Mesenchymal stem cell (in vitro differentiated cells and primary cell): ENCODE results near the gene CHST11.

Experiments
- DNase-seq: peaks from one replicate; pipeline ENCODE4 v3.0.0-alpha.2; 2013
- H2AFZ ChIP-seq: one replicate; pipeline ENCODE4 v1.6.1; 2013; ENCODE audit warnings: low read depth, mild to moderate bottlenecking, control low read depth, inconsistent platforms, low read length, moderate library complexity
- H2AK5ac ChIP-seq: 2 replicates; pipeline ENCODE4 v1.6.1; 2013; ENCODE audit warnings: low read length, moderate library complexity, mild to moderate bottlenecking, inconsistent platforms; ENCODE audit not compliant: severe bottlenecking
- H2BK120ac ChIP-seq: one replicate; pipeline ENCODE4 v1.6.1; 2013; ENCODE audit warnings: low read depth, mild to moderate bottlenecking, inconsistent platforms, low read length, moderate library complexity
- H2BK12ac ChIP-seq, 2 experiments: one replicate each; pipeline ENCODE4 v1.6.1; 2013; ENCODE audit warnings: inconsistent platforms in 2 of 2, low read length in 2 of 2, mild to moderate bottlenecking in 2 of 2, moderate library complexity in 2 of 2, control low read depth in 1 of 2
- H2BK15ac ChIP-seq: one replicate; pipeline ENCODE4 v1.6.1; 2013; ENCODE audit warnings: mild to moderate bottlenecking, low read depth, inconsistent platforms; ENCODE audit not compliant: poor library complexity, severe bottlenecking
- H2BK5ac ChIP-seq: 2 replicates; pipeline ENCODE4 v1.6.1; 2013; ENCODE audit warnings: low read depth, mild to moderate bottlenecking, low read length, control low read depth, inconsistent platforms; ENCODE audit not compliant: poor library complexity, severe bottlenecking
- H3K14ac ChIP-seq, 2 experiments: one replicate each; pipeline ENCODE4 v1.6.1; 2013; ENCODE audit warnings: inconsistent platforms in 2 of 2, low read length in 2 of 2, control low read depth in 1 of 2, mild to moderate bottlenecking in 1 of 2, moderate library complexity in 1 of 2
- H3K18ac ChIP-seq, 2 experiments: one replicate each; pipeline ENCODE4 v1.6.1; 2013; ENCODE audit warnings: inconsistent platforms in 2 of 2, low read length in 2 of 2, control low read depth in 1 of 2, low read depth in 1 of 2, mild to moderate bottlenecking in 1 of 2
- H3K23ac ChIP-seq, 2 experiments: one replicate each; pipeline ENCODE4 v1.6.1; 2013; ENCODE audit warnings: inconsistent platforms in 2 of 2, low read length in 2 of 2, mild to moderate bottlenecking in 2 of 2, moderate library complexity in 2 of 2, control low read depth in 1 of 2
- H3K27ac ChIP-seq: 2 replicates; pipeline ENCODE4 v1.5.1; 2013; ENCODE audit warnings: mild to moderate bottlenecking, moderate library complexity, low read length, control low read depth, inconsistent platforms; ENCODE audit not compliant: poor library complexity, severe bottlenecking
- H3K27me3 ChIP-seq, 2 experiments: 2 replicates each; pipeline versions ENCODE4 v1.6.1 to v1.7.0; 2013; ENCODE audit warnings: low read length in 2 of 2, mild to moderate bottlenecking in 2 of 2, moderate library complexity in 2 of 2, control low read depth in 1 of 2, inconsistent platforms in 1 of 2; ENCODE audit not compliant: control insufficient read depth in 1 of 2, insufficient read depth in 1 of 2
- H3K36me3 ChIP-seq, 2 experiments: 2 replicates each; pipeline versions ENCODE4 v1.6.1 to v1.7.0; 2013; ENCODE audit warnings: low read length in 2 of 2, control low read depth in 1 of 2, inconsistent platforms in 1 of 2, low read depth in 1 of 2, mild to moderate bottlenecking in 1 of 2; ENCODE audit not compliant: insufficient read depth in 2 of 2, control insufficient read depth in 1 of 2
- H3K4ac ChIP-seq, 2 experiments: one replicate each; pipeline ENCODE4 v1.6.1; 2013; ENCODE audit warnings: inconsistent platforms in 2 of 2, low read length in 2 of 2, mild to moderate bottlenecking in 2 of 2, moderate library complexity in 2 of 2, control low read depth in 1 of 2, low read depth in 1 of 2
- H3K4me1 ChIP-seq: 2 replicates; pipeline ENCODE4 v1.6.1; 2013; ENCODE audit warnings: low read depth, low read length, control low read depth; ENCODE audit not compliant: control insufficient read depth, insufficient read depth
- H3K4me2 ChIP-seq: 2 replicates; pipeline ENCODE4 v1.6.1; 2013; ENCODE audit warnings: low read length, mild to moderate bottlenecking, inconsistent platforms; ENCODE audit not compliant: poor library complexity, severe bottlenecking
- H3K4me3 ChIP-seq, 2 experiments: 2 replicates each; pipeline versions ENCODE4 v1.5.1 to v1.7.0; 2013; ENCODE audit warnings: low read length in 2 of 2, mild to moderate bottlenecking in 2 of 2, control low read depth in 1 of 2, low read depth in 1 of 2; ENCODE audit not compliant: insufficient read depth in 1 of 2
- H3K79me1 ChIP-seq: replicated peaks from 2 replicates; pipeline ENCODE4 v1.6.1; 2013; ENCODE audit warnings: mild to moderate bottlenecking, control low read depth, low read length, inconsistent platforms; ENCODE audit not compliant: poor library complexity, severe bottlenecking
- H3K9ac ChIP-seq: 2 replicates; pipeline ENCODE4 v1.7.0; 2013; ENCODE audit warnings: mild to moderate bottlenecking, low read length, moderate library complexity
- H3K9me3 ChIP-seq: 2 replicates; pipeline ENCODE4 v1.7.0; 2013; ENCODE audit warnings: mild to moderate bottlenecking, low read length; ENCODE audit not compliant: control insufficient read depth
- H4K8ac ChIP-seq: one replicate; pipeline ENCODE4 v1.6.1; 2013; ENCODE audit warnings: inconsistent platforms, mild to moderate bottlenecking, low read length, moderate library complexity
- H4K91ac ChIP-seq: one replicate; pipeline ENCODE4 v1.6.1; 2013; ENCODE audit warnings: mild to moderate bottlenecking, low read length, inconsistent platforms
- WGBS: methylation state at CpG from one replicate; pipeline ENCODE4 v1.1.7; 2013; ENCODE audit warnings: mixed read lengths; 5-methylcytosine and 5-hydroxymethylcytosine counted together

Gene CHST11

DNA sequence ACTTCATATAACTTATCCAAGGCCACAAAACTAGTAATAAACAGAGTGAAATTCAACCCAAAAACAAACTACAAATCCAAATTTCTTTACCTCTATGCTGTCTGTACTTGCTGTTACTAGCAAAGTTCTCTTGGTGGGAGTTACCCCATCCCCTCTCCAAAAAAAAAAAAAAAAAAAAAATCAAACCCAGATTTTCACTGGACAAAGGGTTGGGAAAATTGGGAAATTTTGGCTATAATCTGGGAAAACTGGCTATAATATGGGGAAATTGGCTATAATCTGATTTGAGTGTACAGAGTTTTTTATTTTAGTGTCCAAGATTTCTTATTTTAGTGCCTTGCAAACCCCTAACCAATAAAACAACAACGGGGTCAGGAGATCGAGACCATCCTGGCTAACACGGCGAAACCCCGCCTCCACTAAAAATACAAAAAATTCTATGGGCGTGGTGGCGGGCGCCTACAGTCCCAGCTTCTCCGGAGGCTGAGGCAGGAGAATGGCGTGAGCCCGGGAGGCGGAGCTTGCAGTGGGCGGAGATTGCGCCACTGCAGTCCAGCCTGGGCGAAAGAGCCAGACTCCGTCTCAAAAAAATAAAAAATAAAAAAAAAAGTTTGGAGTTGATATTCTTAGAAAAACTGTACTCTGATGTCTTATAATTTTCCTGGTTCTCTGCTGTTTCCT lies 148.4 kb downstream of the CHST11 start:
- no peak overlapping the region for H4K8ac ChIP-seq
- H3K4me3 ChIP-seq: peak overlapping the region in 1 of 2 experiments; percentile 66
- no peak overlapping the region for H3K14ac ChIP-seq
- H2AK5ac ChIP-seq: no peak overlapping the region
- H3K4ac ChIP-seq: no peak overlapping the region
- no peak overlapping the region for H3K23ac ChIP-seq
- H2BK15ac ChIP-seq: no peak overlapping the region
- peak; percentile 68 for DNase-seq
- H2AFZ ChIP-seq: peak overlapping the region; percentile 39
- peaks cover 11% of the 10 kb centered on the region for H3K4me1 ChIP-seq
- H3K27me3 ChIP-seq: peaks cover 0 to 7% of the 10 kb centered on the region in 2 experiments
- 40% methylated on average over 12 of the region's 16 CpGs for WGBS
- no peak overlapping the region for H4K91ac ChIP-seq
- no peak overlapping the region for H2BK120ac ChIP-seq
- no peaks in the 10 kb centered on the region for H3K9me3 ChIP-seq
- no peaks in the 10 kb centered on the region for H3K79me1 ChIP-seq
- no peak overlapping the region for H2BK12ac ChIP-seq
- H3K4me2 ChIP-seq: no peak overlapping the region
- H3K36me3 ChIP-seq: no peaks in the 10 kb centered on the region
- no peak overlapping the region for H3K27ac ChIP-seq
- peak overlapping the region in 1 of 2 experiments; percentile 98 for H3K18ac ChIP-seq
- H3K9ac ChIP-seq: peak overlapping the region; percentile 84
- H2BK5ac ChIP-seq: no peak overlapping the region

DNA sequence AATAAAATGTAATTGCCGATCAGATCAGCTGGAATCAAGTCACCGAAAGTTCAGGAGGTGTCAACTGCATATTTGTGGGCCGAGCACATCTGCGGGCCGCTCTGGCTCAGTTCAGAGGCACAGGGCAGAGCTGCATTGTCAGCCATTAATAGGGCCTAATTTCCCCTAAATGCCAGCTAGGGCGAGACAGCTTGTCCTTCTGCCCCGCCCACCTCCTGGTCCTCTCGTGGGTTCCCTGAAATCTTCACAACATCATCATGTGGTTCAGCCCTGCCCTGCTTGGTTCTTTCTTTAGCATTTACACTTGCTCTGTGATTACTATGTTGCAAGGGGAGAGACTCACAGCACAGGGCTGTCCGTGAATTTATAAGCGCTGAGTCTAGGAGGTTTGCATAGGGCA lies 148.9 kb downstream of the CHST11 start:
- 44% methylated on average over 10 of the region's 10 CpGs for WGBS
- peak overlapping the region in 1 of 2 experiments; percentile 95 for H3K14ac ChIP-seq
- no peak overlapping the region for H3K23ac ChIP-seq
- peak overlapping the region; percentile 87 for H4K8ac ChIP-seq
- peak overlapping the region; percentile 80 to 100 for H2BK12ac ChIP-seq
- H3K9ac ChIP-seq: peak overlapping the region; percentile 84
- no peak overlapping the region for H3K27ac ChIP-seq
- H2BK5ac ChIP-seq: no peak overlapping the region
- peaks cover 11% of the 10 kb centered on the region for H3K4me1 ChIP-seq
- peak overlapping the region in 1 of 2 experiments; percentile 36 for H3K4me3 ChIP-seq
- H4K91ac ChIP-seq: peak overlapping the region; percentile 36
- no peaks in the 10 kb centered on the region for H3K79me1 ChIP-seq
- no peaks in the 10 kb centered on the region for H3K9me3 ChIP-seq
- peak overlapping the region; percentile 76 for H2BK15ac ChIP-seq
- peak; percentile 78 for DNase-seq
- no peak overlapping the region for H3K4me2 ChIP-seq
- H2AK5ac ChIP-seq: no peak overlapping the region
- H2AFZ ChIP-seq: peak overlapping the region; percentile 39
- no peak overlapping the region for H2BK120ac ChIP-seq
- H3K27me3 ChIP-seq: peaks cover 0 to 3% of the 10 kb centered on the region in 2 experiments
- no peaks in the 10 kb centered on the region for H3K36me3 ChIP-seq
- peak overlapping the region; percentile 77 to 98 for H3K18ac ChIP-seq
- H3K4ac ChIP-seq: peak overlapping the region; percentile 54 to 96

DNA sequence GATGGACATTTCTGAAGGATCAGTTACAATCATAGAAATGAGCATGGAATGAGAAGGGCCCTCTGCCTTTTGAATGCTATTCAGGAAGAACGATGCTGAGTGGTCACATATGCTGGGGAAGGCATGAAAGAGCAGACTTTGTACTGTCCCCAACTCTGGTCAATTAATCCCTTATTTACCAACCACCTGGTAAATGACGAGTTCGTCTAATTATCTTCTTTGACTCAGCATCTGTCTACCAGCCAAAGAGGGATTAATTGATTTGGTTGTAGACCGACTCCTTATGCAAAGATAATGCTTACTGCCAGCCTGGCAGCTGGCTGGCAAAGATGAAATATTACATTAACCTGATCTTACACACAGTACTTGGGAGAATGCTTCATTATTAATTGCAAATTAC lies 152.2 kb downstream of the CHST11 start:
- Histone ChIP-seq H4K8ac (no peak overlapping the region), H3K27ac (no peak overlapping the region), H2BK5ac (no peak overlapping the region), H3K9me3 (no peaks in the 10 kb centered on the region), H3K14ac (no peak overlapping the region), H4K91ac (no peak overlapping the region), H3K23ac (no peak overlapping the region), H3K27me3 (no peaks in the 10 kb centered on the region), H3K4me3 (no peak overlapping the region), H3K79me1 (no peaks in the 10 kb centered on the region), H3K4ac (no peak overlapping the region), H2AK5ac (no peak overlapping the region), H3K4me2 (no peak overlapping the region), H2BK12ac (no peak overlapping the region), H3K36me3 (no peaks in the 10 kb centered on the region), H2BK120ac (no peak overlapping the region), H3K18ac (no peak overlapping the region), H3K4me1 (peaks cover 8% of the 10 kb centered on the region), H3K9ac (no peak overlapping the region), H2BK15ac (no peak overlapping the region), H2AFZ (no peak overlapping the region)
- no peak for DNase-seq
- WGBS: 100% methylated on average over 3 of the region's 4 CpGs

DNA sequence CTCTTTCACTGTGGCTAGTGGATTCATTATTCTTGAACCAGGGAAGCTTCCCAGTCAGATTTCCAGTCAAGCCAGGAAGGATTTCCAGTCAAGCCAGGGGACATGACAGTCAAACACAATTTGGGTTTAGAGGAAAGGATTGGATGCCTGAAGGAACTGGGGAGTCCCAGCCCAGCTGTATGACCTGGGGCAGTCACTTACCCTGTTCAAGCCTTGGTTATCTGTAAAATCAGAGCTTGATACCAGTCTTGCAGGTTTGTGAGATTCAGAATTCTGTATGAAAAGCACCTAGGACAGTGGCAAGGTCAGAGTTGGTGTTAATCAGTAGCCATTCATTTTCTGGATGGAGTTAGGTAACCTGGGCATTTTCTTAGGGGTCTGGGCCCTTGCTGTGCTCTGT lies 152.7 kb downstream of the CHST11 start:
- Histone ChIP-seq H3K4me2 (no peak overlapping the region), H3K79me1 (no peaks in the 10 kb centered on the region), H3K36me3 (no peaks in the 10 kb centered on the region), H2AFZ (no peak overlapping the region), H2BK120ac (no peak overlapping the region), H2AK5ac (no peak overlapping the region), H3K4ac (no peak overlapping the region), H3K9ac (no peak overlapping the region), H3K4me1 (peaks cover 5% of the 10 kb centered on the region), H3K14ac (no peak overlapping the region), H3K27ac (no peak overlapping the region), H3K4me3 (no peak overlapping the region), H4K91ac (no peak overlapping the region), H2BK5ac (peak overlapping the region; percentile 33), H3K23ac (no peak overlapping the region), H2BK12ac (no peak overlapping the region), H4K8ac (no peak overlapping the region), H3K18ac (no peak overlapping the region), H3K9me3 (no peaks in the 10 kb centered on the region), H2BK15ac (no peak overlapping the region), H3K27me3 (no peaks in the 10 kb centered on the region)
- DNase-seq: no peak
